Testis (tissue), 2 donors: ENCODE data around the gene PAM16.

Source experiments
- CTCF ChIP-seq, 3 experiments: fragments of 450-650 bp in 2 of 3; fragments of 200-600 bp in 1 of 3; sonication (generic) in 1 of 3; IDR thresholded peaks; one replicate each; pipeline ENCODE4 v1.5.1; 2016 to 2019; ENCODE audit warnings: antibody characterized with exemption in 3 of 3, mild to moderate bottlenecking in 2 of 3, moderate library complexity in 1 of 3
- POLR2A ChIP-seq: fragments of 450-650 bp; IDR thresholded peaks from one replicate; pipeline ENCODE4 v1.6.1; 2017; ENCODE audit warnings: antibody characterized with exemption, mild to moderate bottlenecking, moderate library complexity

- no peak for TF ChIP-seq POLR2A
- no peak for TF ChIP-seq CTCF (IDR thresholded peaks at IDR 0.05)
These were observed 42.1 kb upstream of the PAM16 start for GRCh38 chr16:4393240-4393600.
